Subcutaneous adipose tissue (tissue), 4 donors: ENCODE results near the gene PAIP2B. TPM values are rescaled to one million over a fixed set of nuclear protein-coding genes. Genes with fewer than 3 reads are reported as not detected.

Experiments
- small RNA-seq: library from RNA; depleted of rRNA; stranded (forward); fragments of <200 nt; gene quantifications from one replicate; pipeline ENCODE3, GENCODE V24; 2016
- total RNA-seq, 4 donors: library from RNA; depleted of rRNA; stranded (reverse); fragments of >200 nt; gene quantifications; one replicate each; pipeline ENCODE4 v1.1.0, GENCODE V29; 2016
- TF ChIP-seq, protein P1 (sequence below): fragments of 450-650 bp; IDR thresholded peaks from one replicate; pipeline ENCODE4 v1.5.1; 2016; ENCODE audit warnings: low read depth, mild to moderate bottlenecking, control low read depth, antibody characterized with exemption, moderate library complexity

Gene PAIP2B
- total RNA-seq, 4 donors from 2014 or later, result 4.4 to 7.0 (median 5.4) TPM

DNA sequence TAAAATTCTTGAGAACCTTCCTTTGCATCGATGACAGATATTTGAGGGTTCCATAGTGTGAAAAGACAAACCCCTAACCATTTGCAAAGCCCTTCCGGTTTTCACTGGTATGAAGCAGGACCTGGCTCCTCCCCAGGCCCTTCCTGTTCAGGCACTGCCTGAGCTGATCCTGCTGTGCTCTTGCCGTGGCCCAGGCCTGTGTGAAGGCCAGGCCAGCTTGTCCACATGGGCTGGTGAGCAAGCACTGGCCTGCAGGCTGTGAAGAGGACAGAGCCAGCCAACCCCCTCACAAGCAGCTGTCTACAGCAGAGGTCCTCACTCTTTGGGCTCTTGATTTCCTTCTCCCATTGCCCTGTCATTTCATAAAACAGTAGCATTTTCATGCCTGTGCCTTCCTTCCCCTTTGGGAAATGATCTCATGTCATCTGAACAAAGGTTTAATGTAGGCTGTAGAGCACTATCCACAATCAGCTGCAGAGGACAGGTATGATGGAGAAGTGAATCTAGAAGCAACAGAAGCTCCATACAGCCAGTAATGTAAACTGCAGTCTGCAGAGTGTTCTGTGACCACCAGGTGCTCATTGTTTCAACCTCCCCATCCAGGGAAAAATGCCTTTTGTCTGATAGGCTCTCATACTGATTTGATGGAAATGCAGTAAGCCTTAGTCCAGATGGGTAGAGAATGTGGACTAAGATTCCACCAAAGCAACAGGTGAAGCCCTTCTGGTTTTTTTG is 76.7 kb downstream of the PAIP2B start:
- TF ChIP-seq, protein P1, sequence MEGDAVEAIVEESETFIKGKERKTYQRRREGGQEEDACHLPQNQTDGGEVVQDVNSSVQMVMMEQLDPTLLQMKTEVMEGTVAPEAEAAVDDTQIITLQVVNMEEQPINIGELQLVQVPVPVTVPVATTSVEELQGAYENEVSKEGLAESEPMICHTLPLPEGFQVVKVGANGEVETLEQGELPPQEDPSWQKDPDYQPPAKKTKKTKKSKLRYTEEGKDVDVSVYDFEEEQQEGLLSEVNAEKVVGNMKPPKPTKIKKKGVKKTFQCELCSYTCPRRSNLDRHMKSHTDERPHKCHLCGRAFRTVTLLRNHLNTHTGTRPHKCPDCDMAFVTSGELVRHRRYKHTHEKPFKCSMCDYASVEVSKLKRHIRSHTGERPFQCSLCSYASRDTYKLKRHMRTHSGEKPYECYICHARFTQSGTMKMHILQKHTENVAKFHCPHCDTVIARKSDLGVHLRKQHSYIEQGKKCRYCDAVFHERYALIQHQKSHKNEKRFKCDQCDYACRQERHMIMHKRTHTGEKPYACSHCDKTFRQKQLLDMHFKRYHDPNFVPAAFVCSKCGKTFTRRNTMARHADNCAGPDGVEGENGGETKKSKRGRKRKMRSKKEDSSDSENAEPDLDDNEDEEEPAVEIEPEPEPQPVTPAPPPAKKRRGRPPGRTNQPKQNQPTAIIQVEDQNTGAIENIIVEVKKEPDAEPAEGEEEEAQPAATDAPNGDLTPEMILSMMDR, result no peak

DNA sequence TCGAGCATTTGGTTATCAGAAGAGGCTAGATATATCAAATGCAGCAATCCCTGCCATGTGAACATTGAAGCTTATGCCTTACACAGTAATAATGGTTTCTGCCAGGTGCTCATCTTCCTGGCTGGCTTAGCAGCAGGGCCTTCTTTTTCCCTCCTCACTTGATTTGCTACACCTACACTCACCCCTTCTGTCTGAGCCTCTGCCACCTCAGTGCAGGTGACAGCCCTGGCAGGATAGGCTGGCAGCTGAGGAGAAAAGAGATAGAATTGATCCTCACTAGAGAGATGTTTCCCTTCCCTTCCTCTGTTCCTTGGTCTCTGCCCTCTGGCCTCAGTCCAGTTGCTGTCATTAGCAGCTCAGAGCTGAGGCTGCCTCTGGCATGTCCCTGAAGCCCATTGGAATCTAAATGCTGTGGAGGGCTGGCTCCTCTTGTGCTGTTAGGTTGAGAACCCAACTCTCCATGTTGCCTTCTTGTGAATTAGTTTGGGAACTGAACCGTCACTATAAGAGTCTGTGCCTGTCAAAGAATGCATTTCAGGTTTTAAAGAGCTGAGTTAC is 78.3 kb downstream of the PAIP2B start:
- TF ChIP-seq, protein P1, result no peak

DNA sequence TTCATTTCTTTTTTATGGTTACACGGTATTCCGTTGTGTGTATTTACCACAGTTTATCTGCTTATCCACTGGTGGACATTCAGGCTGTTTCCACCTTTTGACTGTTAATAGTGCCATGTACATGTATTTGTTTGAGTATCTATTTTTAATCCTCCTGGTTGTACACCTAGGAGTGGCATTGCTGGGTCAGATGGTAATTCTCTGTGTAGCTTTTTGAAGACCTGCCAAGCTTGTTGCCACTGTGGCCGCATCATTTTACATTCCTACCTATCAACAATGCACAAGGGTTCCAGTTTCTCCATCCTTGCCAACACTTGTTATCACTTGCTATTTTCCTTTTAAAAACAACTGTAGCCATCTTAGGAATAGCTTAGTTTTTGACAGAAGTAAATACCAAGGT is 83.1 kb downstream of the PAIP2B start:
- TF ChIP-seq, protein P1, result no peak

DNA sequence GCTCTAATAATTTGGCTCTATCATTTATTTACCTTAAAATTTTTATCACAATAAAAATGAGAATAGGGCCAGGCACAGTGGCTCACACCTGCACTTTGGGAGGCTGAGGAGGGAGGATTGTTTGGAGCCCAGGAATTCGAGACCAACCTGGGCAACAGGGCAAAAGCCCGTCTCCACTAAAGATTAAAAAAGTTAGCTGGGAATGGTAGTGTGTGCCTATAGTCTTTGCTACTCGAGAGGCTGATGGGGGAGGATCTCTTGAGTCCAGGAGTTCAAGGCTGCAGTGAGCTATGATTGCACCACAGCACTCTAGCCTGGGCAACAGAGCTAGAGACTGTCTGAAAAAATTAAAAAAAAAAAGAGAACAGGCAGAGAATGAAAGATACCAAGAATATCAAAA is 90.7 kb downstream of the PAIP2B start:
- TF ChIP-seq, protein P1, result no peak

DNA sequence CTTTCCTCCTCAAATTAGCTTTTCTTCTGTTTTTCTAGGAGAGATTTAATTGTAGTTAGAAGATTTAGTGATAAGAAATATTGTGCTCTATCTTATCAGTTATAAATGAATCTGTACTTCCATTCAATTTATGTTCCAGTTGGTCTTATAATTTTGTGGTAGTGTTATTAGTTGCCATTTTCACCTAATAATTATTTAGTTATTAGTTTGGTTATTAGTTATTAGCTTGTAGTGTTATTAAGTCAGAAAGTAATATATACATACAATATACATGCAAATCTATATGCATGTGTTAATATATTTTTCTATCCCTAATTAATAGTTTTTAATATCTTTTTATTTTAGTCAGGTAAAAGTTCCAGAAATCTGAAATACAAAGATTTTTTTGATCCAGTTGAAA is 93.3 kb downstream of the PAIP2B start:
- TF ChIP-seq, protein P1, result no peak

Small RNAs within 50 kb of the gene (small RNA-seq; reads per million reads assigned to genes)
- not detected for gene AC007881.1

Other genes starting within 250 kb of the PAIP2B start
- 10 to 100 TPM in 2 of 4 donors, 1 to 10 TPM in 2; 3.5 to 16.4 (median 8.3) TPM for gene ANKRD53, start 248.5 kb downstream of the PAIP2B start, total RNA-seq
- 10 to 100 TPM; 29.5 to 49.9 (median 33.4) TPM for gene TEX261, start 232.2 kb downstream of the PAIP2B start, total RNA-seq
- gene NAGK, start 158.5 kb downstream of the PAIP2B start, total RNA-seq, result 100 to 1,000 TPM in 2 of 4 donors, 10 to 100 TPM in 2; 60.8 to 169 (median 97.6) TPM
- 10 to 100 TPM; 12.1 to 53.2 (median 21.1) TPM for gene MCEE, start 96.9 kb downstream of the PAIP2B start, total RNA-seq
- gene MPHOSPH10, start 96.5 kb downstream of the PAIP2B start, total RNA-seq, result 10 to 100 TPM; 16.1 to 31.6 (median 23.5) TPM
- 100 to 1,000 TPM; 191 to 233 (median 215) TPM for gene ZNF638, start 104.7 kb upstream of the PAIP2B start, total RNA-seq
- gene DYSF, start 226.5 kb upstream of the PAIP2B start, total RNA-seq, result 10 to 100 TPM in 3 of 4 donors, 1 to 10 TPM in 1; 4.2 to 26.6 (median 16.2) TPM